ENCODE results near the gene RGPD3. TPM values are rescaled to one million over a fixed set of nuclear protein-coding genes. Genes with fewer than 3 reads are reported as not detected.

Gene RGPD3
- total RNA-seq, 6 experiments from 2014 or later, result 0.05 to 0.11 (median 0.09) TPM; not detected in 1

DNA sequence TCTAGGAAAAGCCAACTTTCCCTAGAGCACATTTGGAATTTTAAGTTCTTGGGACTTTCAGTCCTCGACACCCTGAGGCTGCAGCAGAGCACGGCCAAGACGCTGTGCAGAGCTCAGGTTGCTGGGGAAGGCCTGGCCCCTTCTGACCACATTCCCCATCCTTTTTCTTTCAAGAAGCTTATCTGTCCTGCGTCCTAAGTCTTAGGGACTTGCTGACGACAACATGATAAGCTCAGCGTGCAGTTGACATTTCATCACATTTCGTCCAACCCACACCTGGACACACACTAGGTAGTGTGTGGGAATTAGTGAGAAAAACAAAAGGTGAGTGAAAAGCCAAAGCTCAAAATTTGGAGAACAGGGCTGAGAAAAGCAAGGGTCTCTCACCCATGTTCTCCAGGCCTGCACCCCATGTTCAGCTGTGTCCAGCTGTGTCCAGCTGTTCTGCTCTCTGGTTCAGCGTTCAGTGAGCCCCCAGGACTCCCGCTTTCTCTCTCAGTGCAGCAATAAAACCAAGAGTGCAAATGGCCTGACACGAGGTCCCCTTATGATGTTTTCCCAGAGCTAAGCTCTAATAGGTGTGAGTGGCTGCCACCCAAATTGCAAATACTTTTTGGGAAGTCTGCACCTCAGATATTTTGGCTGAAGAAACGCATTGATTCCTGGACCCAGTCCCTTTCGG, 101.9 kb downstream of the RGPD3 start:
- Mint-ChIP-seq H3K4me3 (no peak overlapping the region), H3K4me1 (ENCODE audit: low read depth) (no peaks in the 10 kb centered on the region)
- TF ChIP-seq, protein P1, sequence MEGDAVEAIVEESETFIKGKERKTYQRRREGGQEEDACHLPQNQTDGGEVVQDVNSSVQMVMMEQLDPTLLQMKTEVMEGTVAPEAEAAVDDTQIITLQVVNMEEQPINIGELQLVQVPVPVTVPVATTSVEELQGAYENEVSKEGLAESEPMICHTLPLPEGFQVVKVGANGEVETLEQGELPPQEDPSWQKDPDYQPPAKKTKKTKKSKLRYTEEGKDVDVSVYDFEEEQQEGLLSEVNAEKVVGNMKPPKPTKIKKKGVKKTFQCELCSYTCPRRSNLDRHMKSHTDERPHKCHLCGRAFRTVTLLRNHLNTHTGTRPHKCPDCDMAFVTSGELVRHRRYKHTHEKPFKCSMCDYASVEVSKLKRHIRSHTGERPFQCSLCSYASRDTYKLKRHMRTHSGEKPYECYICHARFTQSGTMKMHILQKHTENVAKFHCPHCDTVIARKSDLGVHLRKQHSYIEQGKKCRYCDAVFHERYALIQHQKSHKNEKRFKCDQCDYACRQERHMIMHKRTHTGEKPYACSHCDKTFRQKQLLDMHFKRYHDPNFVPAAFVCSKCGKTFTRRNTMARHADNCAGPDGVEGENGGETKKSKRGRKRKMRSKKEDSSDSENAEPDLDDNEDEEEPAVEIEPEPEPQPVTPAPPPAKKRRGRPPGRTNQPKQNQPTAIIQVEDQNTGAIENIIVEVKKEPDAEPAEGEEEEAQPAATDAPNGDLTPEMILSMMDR (IDR thresholded peaks at IDR 0.05), result no peak

DNA sequence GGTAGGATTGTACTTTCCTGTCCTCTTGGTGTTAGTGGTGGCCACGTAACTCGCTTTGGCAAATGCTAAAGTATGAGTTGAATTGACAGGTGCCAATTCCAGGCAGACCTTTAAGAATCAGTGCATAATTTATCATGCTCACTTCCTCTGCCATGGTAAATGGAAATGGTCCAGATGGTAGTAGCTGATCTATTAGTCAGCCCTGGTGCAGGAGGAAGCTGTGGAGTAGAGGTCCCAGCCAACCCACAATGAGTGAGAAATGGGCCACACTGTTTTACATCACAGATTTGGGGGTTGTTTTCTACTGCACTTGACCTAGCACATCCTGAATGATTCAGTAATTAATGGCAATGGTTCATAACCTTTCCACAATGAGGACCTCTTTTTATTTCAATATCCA, 104.4 kb downstream of the RGPD3 start:
- Mint-ChIP-seq H3K4me1 (ENCODE audit: low read depth) (no peaks in the 10 kb centered on the region), H3K27me3 (ENCODE audit: insufficient read depth) (no peaks in the 10 kb centered on the region), H3K36me3 (ENCODE audit: low read depth) (no peaks in the 10 kb centered on the region), H3K27ac (no peak overlapping the region), H3K9me3 (peaks cover 25% of the 10 kb centered on the region; the same call in 1 of the 2 replicates), H3K4me3 (no peak overlapping the region)
- TF ChIP-seq, protein P1 (IDR thresholded peaks at IDR 0.05), result no peak
- no peak for DNase-seq

More for the DNA sequence above, 101.9 kb downstream of the RGPD3 start:
- peaks cover 17% of the 10 kb centered on the region; the same call in 1 of the 2 replicates for H3K9me3 Mint-ChIP-seq
- no peak for DNase-seq
- H3K27me3 Mint-ChIP-seq (ENCODE audit: insufficient read depth), result no peaks in the 10 kb centered on the region
- no peak overlapping the region for H3K27ac Mint-ChIP-seq
- H3K36me3 Mint-ChIP-seq (ENCODE audit: low read depth), result no peaks in the 10 kb centered on the region

DNA sequence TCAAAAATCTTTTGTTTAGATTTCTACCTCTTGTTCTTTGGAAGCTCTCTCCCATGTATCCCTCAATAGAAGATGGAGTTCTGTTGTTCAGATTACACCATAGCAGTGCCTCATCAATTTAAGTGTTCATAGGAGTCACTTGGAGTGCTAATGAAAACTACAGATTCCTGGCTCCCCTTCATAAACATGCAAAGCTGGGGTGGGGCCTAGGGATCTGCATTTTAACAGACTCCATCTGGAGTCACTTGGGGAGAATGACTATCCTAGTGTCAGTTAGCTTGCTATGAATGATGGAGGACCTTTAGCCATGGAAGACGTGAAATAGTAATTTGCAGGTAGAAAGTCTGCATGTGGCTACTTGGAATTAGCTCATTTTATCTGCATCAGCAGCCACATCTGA, 105.4 kb downstream of the RGPD3 start:
- no peaks in the 10 kb centered on the region for H3K27me3 Mint-ChIP-seq (ENCODE audit: insufficient read depth)
- no peak overlapping the region for H3K4me3 Mint-ChIP-seq
- H3K36me3 Mint-ChIP-seq (ENCODE audit: low read depth), result no peaks in the 10 kb centered on the region
- TF ChIP-seq, protein P1 (IDR thresholded peaks at IDR 0.05), result no peak
- no peak overlapping the region for H3K27ac Mint-ChIP-seq
- no peaks in the 10 kb centered on the region for H3K4me1 Mint-ChIP-seq (ENCODE audit: low read depth)
- DNase-seq, result no peak
- H3K9me3 Mint-ChIP-seq, result peaks cover 25% of the 10 kb centered on the region; the same call in 1 of the 2 replicates

DNA sequence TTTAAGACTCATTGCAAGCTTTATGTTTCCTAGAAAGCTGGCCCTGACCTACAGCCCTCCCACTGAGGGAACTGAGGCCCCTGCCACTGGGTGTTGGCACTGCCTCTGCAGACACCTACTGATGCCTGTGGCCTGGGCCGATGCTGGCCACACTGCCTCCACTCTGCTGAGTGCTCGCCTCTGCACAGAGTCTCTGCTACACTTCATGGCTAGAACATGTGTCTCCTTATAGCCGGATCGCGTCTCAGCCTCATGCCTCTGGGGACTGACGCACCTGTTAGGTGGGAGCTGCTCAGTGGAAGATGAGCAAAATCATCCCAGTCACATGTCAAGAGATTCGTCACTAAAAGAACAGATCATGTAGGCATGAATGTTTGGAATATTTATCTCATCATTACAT, 108.7 kb downstream of the RGPD3 start:
- peaks cover 16% of the 10 kb centered on the region; the same call in 1 of the 2 replicates for H3K9me3 Mint-ChIP-seq
- no peak overlapping the region for H3K27ac Mint-ChIP-seq
- H3K4me1 Mint-ChIP-seq (ENCODE audit: low read depth), result no peaks in the 10 kb centered on the region
- H3K36me3 Mint-ChIP-seq (ENCODE audit: low read depth), result no peaks in the 10 kb centered on the region
- TF ChIP-seq, protein P1 (IDR thresholded peaks at IDR 0.05), result no peak
- no peak for DNase-seq
- no peak overlapping the region for H3K4me3 Mint-ChIP-seq
- no peaks in the 10 kb centered on the region; the same call in 1 of the 2 replicates for H3K27me3 Mint-ChIP-seq (ENCODE audit: insufficient read depth)

DNA sequence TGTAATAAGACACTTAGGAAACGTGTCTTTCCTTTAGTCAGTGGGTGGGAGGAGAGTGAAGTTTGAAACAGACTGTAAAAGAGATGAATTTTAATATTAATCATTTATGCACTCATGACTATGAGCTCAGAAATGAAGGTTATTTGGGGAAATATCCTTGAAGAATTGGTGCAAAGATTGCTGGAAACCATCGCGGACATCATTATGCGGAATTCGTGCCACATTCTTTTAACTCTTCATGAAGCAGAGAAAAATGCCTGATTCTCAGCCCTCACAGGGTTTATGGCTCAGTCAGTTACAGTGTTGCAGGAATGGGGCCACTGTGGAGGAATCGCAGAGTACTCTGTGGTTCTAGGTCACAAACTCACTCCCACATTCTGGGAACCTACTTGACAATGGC, 109.7 kb downstream of the RGPD3 start:
- Mint-ChIP-seq H3K4me1 (ENCODE audit: low read depth) (no peaks in the 10 kb centered on the region), H3K4me3 (no peak overlapping the region), H3K36me3 (ENCODE audit: low read depth) (no peaks in the 10 kb centered on the region), H3K9me3 (peaks cover 16% of the 10 kb centered on the region), H3K27me3 (ENCODE audit: insufficient read depth) (no peaks in the 10 kb centered on the region; the same call in 1 of the 2 replicates), H3K27ac (no peak overlapping the region)
- DNase-seq, result no peak
- TF ChIP-seq, protein P1 (IDR thresholded peaks at IDR 0.05), result no peak
